CD4-positive, alpha-beta T cell treated with Interleukin-17A for 4 hours (primary cell): ENCODE measurements around the gene ARHGAP4.
A peak's percentile ranks its signal among the peaks of the same experiment; 100 is the strongest.

Source experiments
- DNase-seq: peaks from one replicate; pipeline ENCODE4 v3.0.0-alpha.2; 2020; ENCODE audit warnings: mixed read lengths

ARHGAP4 gene

GRCh38 chrX:153903238-153903980 is 22.7 kb downstream of the ARHGAP4 start:
- DNase-seq, result no peak

DNA sequence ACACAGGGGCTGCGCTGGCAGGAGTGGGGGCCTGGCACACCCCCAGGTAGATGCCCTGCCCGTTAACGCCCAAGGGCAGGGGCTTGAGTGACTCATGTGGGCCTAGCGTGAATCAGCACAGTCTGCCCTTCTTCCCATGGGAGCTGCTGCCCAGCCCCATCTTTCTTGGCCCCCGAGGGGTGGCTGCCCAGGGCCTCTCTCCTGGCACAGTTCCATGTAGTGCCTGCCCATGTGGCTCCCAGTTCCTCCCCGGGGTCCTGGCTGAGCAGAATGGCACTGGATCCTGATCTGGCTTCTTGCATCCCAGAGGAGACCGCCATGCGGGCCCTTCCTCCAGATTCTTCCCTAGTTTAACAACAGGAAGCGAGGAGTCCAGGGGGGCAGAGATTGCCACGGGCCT is 23.7 kb downstream of the ARHGAP4 start:
- DNase-seq, result no peak

DNA sequence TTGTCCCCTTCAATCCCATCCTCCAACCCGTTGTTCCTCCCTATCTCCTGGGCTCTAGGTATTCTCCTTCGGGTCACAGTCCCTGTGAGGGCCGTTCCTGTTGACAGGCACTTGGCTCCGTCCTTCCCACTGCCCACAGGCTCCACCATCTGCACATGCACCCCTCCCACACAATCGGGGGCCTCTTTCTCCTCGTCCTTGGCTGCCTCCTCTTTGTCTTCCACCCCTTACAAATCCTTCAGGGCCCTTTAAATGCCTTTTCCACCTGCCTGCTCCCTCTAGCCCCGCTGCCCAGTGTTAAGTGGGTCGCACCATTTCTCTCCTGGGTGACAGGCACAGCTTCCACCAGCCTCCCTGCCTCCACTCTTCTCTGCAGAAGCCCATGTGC is 24.3 kb downstream of the ARHGAP4 start:
- DNase-seq, result no peak

DNA sequence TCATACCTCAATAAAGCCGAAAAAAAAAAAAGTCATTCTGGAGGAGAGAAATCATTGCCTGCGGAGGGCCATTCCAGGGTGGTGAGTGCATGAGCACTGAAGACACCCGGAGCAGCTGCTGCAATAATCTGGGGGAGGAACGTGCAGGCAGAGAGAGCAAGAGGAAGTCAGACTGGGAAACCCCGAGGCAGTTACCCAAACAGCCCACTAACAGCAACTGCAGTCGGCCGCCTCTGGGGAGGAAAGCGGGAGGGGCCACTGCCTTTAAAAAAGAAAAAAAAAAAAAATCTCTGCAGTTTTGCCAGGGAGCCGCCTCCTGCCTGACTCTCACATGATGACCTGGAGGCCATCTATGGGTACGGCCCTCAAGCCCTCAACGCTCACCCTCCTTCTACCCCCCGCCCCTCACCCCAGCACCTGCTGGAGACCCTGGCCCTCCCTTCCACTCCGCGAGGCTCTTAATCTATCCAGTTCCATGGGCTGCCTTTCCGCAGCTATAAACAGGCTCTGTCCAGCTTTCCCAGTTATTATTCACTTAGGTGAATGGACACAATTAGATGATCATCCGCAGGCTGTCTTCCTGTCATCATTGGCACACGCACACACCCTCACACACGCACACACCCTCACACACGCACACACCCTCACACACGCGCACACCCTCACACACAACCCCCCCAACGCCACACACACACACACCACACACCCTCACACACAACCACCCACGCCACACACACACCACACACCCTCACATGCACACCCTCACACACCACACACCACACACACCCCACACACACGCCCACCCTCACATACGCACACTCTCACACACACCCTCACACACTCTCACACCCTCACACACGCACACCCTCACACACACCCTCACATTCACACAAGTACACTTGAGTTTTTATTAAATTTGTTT is 25.0 kb downstream of the ARHGAP4 start:
- DNase-seq, result peak; percentile 70

DNA sequence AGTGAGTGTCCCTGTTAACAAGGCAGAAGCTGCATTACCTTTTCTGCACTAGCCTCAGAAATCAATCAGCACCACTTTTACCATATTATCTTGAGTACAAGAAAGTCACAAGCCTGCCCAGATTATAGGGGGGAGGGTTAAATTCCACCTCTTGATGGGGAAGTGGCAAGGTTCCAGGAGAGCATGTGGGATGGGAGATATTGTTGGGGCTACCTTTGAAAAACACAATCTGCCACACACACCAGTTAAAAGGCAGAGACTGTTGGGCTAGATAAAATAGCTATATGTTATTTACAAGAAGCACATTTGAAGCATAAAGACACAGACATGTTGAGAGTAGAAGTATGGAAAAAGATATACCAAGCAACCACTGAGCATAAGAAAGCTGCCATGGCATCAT is 28.2 kb downstream of the ARHGAP4 start:
- DNase-seq, result no peak

DNA sequence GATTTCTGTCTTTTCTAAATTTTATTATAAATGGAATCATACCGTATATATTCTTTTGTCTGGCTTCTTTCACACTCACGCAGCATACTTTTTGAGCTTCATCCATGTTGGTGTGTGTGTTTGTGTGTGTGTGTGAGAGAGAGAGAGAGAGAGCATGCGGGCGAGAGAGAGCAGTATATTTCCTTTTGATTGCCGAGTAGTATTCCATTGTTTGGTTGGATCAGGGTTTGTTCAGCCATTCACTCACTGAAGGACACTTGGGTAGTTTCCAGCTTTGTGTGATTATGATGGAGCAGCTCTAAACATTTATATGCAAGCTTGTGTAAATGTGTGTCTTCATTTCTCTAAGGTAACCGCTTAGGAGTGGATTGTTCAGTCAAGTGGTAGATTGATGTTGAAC is 36.9 kb downstream of the ARHGAP4 start:
- DNase-seq, result no peak

GRCh38 chrX:153888344-153888743 is 37.7 kb downstream of the ARHGAP4 start:
- DNase-seq, result no peak

- DNase-seq, result no peak
Measured at GRCh38 chrX:153887385-153887784, 38.7 kb downstream of the ARHGAP4 start.

DNA sequence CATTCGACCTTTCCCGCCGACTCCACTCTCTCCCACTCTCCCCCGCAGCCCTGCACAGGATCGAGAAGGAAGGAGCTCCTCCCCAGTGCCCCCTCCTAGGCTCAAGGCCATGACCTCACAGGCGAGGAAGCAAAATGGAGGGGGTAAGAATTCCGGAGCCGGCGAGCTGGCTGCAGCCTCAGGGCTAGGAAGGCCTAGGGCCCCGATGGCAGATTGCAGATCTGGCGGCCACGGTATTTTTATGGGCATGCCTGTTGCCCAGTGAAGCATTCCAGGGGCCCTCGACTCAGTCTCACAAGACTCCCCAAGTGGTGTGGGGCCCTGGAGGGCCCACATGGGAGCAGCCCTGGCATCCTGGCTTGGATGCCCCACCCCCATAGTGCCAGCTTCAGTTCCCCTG is 39.1 kb downstream of the ARHGAP4 start:
- no peak for DNase-seq

- DNase-seq, result peak; percentile 71
Measured at GRCh38 chrX:153885968-153886903, 39.8 kb downstream of the ARHGAP4 start, which contains the start of gene L1CAM. Gene L1CAM (minus strand): TSS chrX:153886173. CDS start chrX:153875836, 10,337 bp downstream.

GRCh38 chrX:153885208-153885787 is 40.8 kb downstream of the ARHGAP4 start:
- DNase-seq, result no peak

- DNase-seq, result no peak
Measured at GRCh38 chrX:153884590-153884989, 41.5 kb downstream of the ARHGAP4 start.

GRCh38 chrX:153884136-153884535 is 41.9 kb downstream of the ARHGAP4 start:
- DNase-seq, result no peak

DNA sequence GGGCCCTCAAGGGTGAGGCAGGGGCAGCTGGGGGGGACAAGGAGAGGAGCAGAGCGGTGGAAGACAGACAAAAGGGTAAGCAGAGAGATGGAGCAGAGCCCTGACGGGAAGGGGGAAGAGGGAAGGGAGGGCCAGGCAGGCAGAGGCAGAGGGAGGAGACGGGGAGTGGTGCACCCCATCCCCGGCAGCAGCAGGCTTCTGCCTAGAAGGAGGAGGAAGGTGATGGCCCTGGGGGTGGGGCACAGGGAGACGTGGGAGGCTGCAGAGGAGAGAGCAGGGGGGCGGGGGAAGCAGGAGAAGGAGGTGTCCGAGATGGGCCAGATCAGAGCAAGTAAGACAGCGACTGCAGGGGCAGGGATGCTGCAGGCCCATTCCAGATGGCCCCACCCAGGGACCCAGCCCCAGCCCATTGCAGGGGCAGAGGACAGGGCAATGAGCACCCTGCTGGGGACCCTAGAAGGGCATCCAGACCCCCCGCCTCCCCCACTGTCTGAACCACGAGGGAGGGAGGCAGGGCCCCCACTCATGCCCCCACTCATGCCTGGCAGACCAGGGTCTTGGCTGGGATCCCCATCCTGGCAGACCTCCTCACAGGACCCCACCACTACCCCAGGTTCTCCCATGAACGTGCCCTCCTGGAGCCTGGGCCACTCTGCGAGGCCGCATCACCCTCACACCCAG is 42.8 kb downstream of the ARHGAP4 start:
- no peak for DNase-seq

DNA sequence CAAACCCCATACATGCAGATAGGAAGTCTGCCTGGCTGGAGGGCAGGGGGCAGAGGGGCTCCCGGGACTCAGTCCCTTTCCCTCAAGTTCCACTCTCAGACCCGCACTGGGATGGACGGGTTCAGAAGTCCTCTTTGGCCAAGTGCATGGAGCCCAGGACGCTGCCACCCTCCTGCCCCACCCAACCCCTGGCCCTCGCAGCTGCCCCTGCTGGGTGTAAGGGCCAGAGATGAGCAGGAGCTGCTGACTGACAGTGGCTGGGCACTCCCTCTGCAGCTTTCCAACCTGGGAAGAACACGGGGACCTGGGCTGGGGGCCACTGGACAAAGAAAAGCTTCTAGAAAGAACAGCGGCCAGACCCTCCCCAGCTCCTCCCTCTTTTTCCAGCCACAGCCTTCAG is 43.5 kb downstream of the ARHGAP4 start:
- DNase-seq, result no peak

DNA sequence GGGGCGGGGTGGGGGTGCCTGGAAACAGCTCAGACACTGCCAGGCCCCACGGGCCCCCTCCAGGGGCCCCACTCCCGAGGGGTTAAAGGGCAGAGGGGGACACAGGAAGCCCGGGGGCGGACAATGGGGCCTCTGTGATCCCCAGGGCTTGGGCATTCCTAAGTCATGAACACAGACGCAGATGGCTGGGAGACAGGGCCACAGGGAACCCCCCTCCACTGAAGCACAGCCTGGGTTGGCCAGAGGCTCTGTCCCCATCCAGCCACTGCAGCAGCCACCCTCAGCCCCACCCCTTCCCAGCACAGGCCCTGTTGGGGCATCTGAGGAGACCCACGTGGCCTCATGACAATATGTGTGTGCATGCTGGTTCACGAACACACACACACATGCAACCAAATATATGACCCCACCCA is 44.0 kb downstream of the ARHGAP4 start:
- no peak for DNase-seq

GRCh38 chrX:153881281-153881680 is 44.8 kb downstream of the ARHGAP4 start:
- no peak for DNase-seq

GRCh38 chrX:153880440-153880815 is 45.6 kb downstream of the ARHGAP4 start:
- DNase-seq, result no peak

GRCh38 chrX:153879741-153880439 is 46.2 kb downstream of the ARHGAP4 start:
- no peak for DNase-seq

- no peak for DNase-seq
Measured at GRCh38 chrX:153878969-153879653, 47.0 kb downstream of the ARHGAP4 start.

GRCh38 chrX:153878345-153878744 is 47.7 kb downstream of the ARHGAP4 start:
- DNase-seq, result no peak
